Measurements from ENCODE around the gene CFL2. TPM values are rescaled to one million over a fixed set of nuclear protein-coding genes. Genes with fewer than 3 reads are reported as not detected.
"Not testable (repeated sequence)": the region's sequence is repeated elsewhere in the genome, so short reads cannot be mapped to it uniquely, and the experiment has no call there.

CFL2 gene
- 56.8 TPM for total RNA-seq

GRCh38 chr14:34714320-34715126 is at the start of gene CFL2:
Gene CFL2 (minus strand): TSS chr14:34714593. CDS start chr14:34714540, 53 bp downstream.
- peak; percentile 87 for DNase-seq

- no peak for DNase-seq
Observed at GRCh38 chr14:34755215-34755614, 40.8 kb upstream of the CFL2 start.

- DNase-seq = no peak
Observed at GRCh38 chr14:34754687-34755086, 40.3 kb upstream of the CFL2 start.

DNA sequence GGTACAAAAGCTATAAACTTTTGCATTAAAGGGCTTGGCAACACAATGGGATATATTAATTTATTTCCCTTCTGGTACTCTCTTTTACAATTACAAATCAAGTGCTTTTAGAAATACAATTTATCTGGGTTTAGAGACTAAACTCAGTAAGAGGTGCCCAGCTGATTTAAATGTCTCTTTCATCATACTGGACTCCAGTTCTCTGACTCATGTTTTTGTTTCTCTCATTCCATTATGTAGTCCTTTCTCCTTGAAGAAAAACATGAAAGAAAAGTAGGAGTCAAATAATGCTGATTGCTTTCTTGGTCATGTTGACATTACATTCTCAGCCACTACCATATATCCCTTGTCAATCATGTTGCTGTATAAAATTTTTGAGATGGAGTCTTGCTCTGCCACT is 36.3 kb upstream of the CFL2 start:
- no peak for DNase-seq

- DNase-seq = no peak
Observed at GRCh38 chr14:34750233-34750632, 35.8 kb upstream of the CFL2 start.

- no peak for DNase-seq
Observed at GRCh38 chr14:34749408-34749807, 35.0 kb upstream of the CFL2 start.

- no peak for DNase-seq
Observed at GRCh38 chr14:34742270-34743115, 28.1 kb upstream of the CFL2 start.

DNA sequence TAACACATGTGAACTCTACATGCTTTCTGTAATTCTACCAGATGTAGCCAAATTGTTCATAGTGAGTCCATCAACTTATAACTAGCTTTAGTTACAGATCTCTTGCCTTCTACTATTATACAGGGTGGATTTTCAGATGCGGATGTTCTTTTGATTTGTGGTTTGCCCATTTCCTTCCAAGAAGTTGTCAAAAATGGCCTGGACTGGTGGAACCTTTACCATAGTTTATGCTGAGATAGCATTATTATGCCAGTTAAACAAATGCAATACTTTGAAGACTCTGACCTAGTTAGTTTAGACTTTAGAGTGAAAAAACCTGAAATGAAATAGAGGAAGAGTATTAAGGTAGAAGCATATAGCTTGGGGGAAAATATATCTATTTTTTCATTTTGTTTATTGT is 27.4 kb upstream of the CFL2 start:
- no peak for DNase-seq

DNA sequence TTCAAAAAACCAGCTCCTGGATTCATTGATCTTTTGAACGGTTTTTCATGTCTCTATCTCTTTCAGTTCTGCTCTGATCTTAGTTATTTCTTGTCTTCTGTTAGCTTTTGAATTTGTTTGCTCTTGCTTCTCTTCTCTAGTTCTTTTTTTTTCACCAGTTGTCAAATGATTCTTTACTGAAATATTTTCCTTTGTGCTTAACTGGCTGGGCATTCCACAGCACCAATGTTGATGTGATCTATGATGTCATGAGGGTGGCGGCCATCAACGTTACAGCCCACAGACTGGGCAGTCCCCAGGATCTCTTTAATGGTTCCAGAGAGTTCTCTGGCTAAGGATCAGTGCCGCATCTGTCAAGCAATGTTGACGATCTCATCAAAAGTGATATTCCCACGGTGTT is 25.7 kb upstream of the CFL2 start:
- not testable (repeated sequence) for DNase-seq

- DNase-seq = not testable (repeated sequence)
Observed at GRCh38 chr14:34737079-34737478, 22.7 kb upstream of the CFL2 start.

- no peak for DNase-seq
Observed at GRCh38 chr14:34733245-34733644, 18.9 kb upstream of the CFL2 start.

GRCh38 chr14:34732802-34733201 is 18.4 kb upstream of the CFL2 start:
- no peak for DNase-seq

- no peak for DNase-seq
Observed at GRCh38 chr14:34723867-34724266, 9.5 kb upstream of the CFL2 start.

DNA sequence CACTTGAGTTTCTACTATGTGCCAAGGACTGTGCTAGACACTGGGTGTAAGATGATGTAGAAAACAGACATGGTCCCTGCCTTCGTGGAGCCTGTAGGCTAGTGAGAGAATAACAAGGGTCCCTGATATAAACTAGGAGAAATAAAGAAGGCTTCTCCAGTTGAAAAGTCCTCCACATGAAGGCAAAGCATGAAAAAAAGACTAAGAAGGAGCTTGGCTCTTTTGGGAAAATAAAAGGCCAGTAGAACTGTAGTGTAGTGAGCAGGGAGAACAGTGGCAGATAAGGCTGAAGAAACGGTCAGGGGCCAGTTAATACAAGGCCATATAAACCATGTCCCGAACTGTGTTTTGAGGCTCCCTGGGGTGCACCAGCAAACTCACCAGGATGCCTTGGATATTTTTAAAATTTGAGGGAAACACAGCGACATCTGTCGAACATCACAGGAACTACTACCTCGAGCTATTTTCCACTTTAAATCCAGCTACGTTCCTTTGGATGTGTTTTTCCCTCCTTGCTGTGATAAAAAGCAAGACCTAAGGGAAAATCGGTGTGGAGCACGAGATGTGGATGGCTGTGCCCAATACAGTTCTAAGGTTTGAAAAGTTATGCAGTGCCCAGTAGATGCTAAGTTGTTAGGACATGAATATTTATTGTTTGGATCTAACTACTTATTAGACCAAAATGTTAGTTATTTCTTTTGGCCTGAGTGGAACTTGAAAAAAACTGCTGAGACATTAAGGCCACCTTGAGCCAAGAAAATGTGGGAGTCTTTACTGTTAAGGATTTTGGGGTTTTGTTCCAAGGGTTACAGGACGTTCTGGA is 8.5 kb upstream of the CFL2 start:
- DNase-seq = peak; percentile 13

GRCh38 chr14:34721129-34721528 is 6.7 kb upstream of the CFL2 start:
- DNase-seq = no peak

GRCh38 chr14:34718750-34719304 is 4.4 kb upstream of the CFL2 start:
- no peak for DNase-seq

DNA sequence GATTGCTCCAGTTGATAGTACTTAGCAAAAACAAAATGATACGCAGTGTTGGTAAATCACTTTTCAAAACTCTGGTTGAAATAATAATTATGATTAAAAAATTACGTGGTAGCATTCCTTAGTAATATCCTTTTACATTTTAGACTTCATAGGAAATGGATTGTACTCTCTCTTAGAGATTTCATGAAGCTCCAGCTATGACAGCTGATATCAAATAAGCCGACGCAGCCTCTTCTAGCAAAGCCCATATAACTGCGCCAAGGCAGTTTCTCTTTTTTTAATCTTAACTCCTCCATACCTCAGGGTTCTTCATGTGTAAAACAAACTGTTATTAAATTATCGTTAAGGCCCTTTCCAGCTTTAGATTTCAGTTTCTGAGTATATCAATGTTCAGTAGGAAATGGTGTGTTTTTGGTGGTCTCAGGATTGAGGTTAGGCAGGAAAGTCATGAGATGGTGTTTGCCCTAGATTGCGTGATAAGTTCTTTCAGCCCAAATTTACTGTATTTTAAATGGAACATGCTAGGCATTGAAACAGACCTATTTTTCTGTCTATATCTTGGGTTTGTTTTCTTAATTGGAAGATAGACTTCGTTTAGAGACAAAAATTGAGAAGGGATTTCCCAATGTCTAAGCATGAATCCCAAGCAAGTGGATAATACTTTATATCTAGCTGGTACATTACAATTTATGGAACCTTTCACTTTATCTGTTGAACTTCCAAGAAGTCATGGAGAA is 902 bp upstream of the CFL2 start:
- no peak for DNase-seq

DNA sequence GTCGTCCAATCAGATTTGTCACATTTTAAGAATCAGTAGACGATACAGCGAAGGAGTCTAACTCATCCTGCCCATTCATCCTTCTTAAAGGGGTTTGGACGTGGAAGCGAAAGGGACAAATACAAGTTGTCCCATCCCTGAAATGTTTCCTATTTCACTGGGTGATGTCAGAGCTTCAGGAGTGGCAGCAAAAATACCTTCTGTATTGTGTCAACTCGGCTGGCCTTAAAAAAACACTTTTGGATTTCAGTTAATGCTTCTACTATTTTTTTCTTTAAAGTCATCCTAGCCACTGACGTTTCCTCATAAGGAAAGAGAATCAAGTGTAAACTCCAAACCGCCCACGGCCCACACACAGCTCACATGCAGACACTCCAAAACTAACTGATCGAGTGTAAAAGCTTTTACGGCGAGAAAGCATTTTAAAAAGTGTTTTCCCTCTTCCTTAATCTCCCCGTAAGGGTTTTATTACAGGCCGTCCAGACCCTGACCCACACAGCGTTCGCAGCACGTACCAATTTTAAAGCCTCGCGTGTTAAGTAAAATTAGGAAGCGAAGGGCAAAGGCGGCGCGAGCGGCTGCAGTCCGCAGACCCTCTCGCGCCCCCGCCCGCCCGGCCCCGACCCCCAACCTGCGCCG is 593 bp downstream of the CFL2 start:
- peak; percentile 35 for DNase-seq

- no peak for DNase-seq
Observed at GRCh38 chr14:34713122-34713680, 1.2 kb downstream of the CFL2 start.

All from occipital lobe (tissue), 2 donors.